Keratinocyte (primary cell): ENCODE results near the gene EBLN2. TPM values are rescaled to one million over a fixed set of nuclear protein-coding genes. Genes with fewer than 3 reads are reported as not detected.

ENCODE experiments used
- DNase-seq: peaks from one replicate; pipeline ENCODE4 v3.0.0-alpha.2; 2011; ENCODE audit warnings: low read depth, missing footprints, low spot score
- FAIRE-seq: peaks from 2 replicates; lab custom pipeline; 2011; peaks lifted over from hg19 to GRCh38; lab: Jason Lieb, UNC
- H2AFZ ChIP-seq: 2 replicates; pipeline ENCODE4 v1.6.0; 2012; ENCODE audit warnings: low read length, control low read depth, inconsistent platforms; ENCODE audit not compliant: control insufficient read depth
- H3K27ac ChIP-seq: 2 replicates; pipeline ENCODE4 v1.5.1; 2011; ENCODE audit warnings: low read length; ENCODE audit not compliant: control insufficient read depth, insufficient read depth
- H3K27me3 ChIP-seq: 3 replicates; pipeline ENCODE4 v1.6.0; 2011; ENCODE audit warnings: low read length; ENCODE audit not compliant: control insufficient read depth, insufficient read depth; ENCODE audit errors: extremely low read depth
- H3K36me3 ChIP-seq, 2 experiments: 2 replicates in 1 of 2; 3 replicates in 1 of 2; pipeline ENCODE4 v1.5.1; 2011; ENCODE audit warnings: low read length in 2 of 2, mild to moderate bottlenecking in 1 of 2; ENCODE audit not compliant: control insufficient read depth in 2 of 2, insufficient read depth in 2 of 2; ENCODE audit errors: extremely low read depth in 1 of 2
- H3K4me1 ChIP-seq: 3 replicates; pipeline ENCODE4 v1.5.1; 2011; ENCODE audit warnings: low read length; ENCODE audit not compliant: control insufficient read depth, insufficient read depth; ENCODE audit errors: extremely low read depth
- H3K4me2 ChIP-seq: 3 replicates; pipeline ENCODE4 v1.6.0; 2011; ENCODE audit warnings: low read depth, low read length; ENCODE audit not compliant: control insufficient read depth, insufficient read depth; ENCODE audit errors: extremely low read depth
- H3K4me3 ChIP-seq, 3 experiments: fragments of 200-600 bp in 1 of 3; sonication (generic) in 1 of 3; 2 replicates in 2 of 3; 3 replicates in 1 of 3; pipeline ENCODE4 v1.5.1; 2011 to 2016; ENCODE audit warnings: low read length in 3 of 3, mild to moderate bottlenecking in 3 of 3, control low read depth in 2 of 3, inconsistent platforms in 1 of 3, low read depth in 1 of 3, mixed read lengths in 1 of 3, mixed run types in 1 of 3, moderate library complexity in 1 of 3; ENCODE audit not compliant: control insufficient read depth in 2 of 3, insufficient read depth in 2 of 3; ENCODE audit errors: extremely low read depth in 1 of 3
- H3K79me2 ChIP-seq: 2 replicates; pipeline ENCODE4 v1.6.0; 2012; ENCODE audit warnings: low read length; ENCODE audit not compliant: control insufficient read depth, insufficient read depth
- H3K9ac ChIP-seq: 3 replicates; pipeline ENCODE4 v1.6.0; 2011; ENCODE audit warnings: low read length; ENCODE audit not compliant: control insufficient read depth, insufficient read depth; ENCODE audit errors: extremely low read depth
- H3K9me1 ChIP-seq: 3 replicates; pipeline ENCODE4 v1.6.0; 2011; ENCODE audit warnings: low read length; ENCODE audit not compliant: control insufficient read depth, insufficient read depth; ENCODE audit errors: extremely low read depth
- H3K9me3 ChIP-seq: 2 replicates; pipeline ENCODE4 v1.5.1; 2012; ENCODE audit warnings: low read depth, low read length; ENCODE audit not compliant: control insufficient read depth
- H4K20me1 ChIP-seq: 3 replicates; pipeline ENCODE4 v1.6.0; 2011; ENCODE audit warnings: low read length; ENCODE audit not compliant: control insufficient read depth, insufficient read depth; ENCODE audit errors: extremely low read depth
- EZH2 ChIP-seq: IDR thresholded peaks from one replicate; pipeline ENCODE4 v1.6.1; 2012; ENCODE audit warnings: inconsistent platforms, mild to moderate bottlenecking, low read length, moderate library complexity
- dilution Hi-C: fragments of 300-500 bp; cut with MboI; formaldehyde crosslinking; loops from one replicate; pipeline ENCODE4 v1.7.0; 2020; ENCODE audit warnings: low sequenced_read_pairs; ENCODE audit not compliant: extremely low pct_ligation_motif_present
- polyA plus RNA-seq, 5 experiments: library from polyadenylated mRNA; depleted of rRNA in 3 of 5; stranded (reverse) in 3 of 5; stranded (forward) in 1 of 5; unstranded in 1 of 5; fragments of >200 nt; gene quantifications; 1 replicate in 1 of 5; 2 replicates in 3 of 5; 3 replicates in 1 of 5; pipeline versions ENCODE4 v1.2.1 to v1.2.3, GENCODE V29; 2011 to 2012; ENCODE audit warnings: missing spikeins in 2 of 5, low read depth in 1 of 5, low replicate concordance in 1 of 5
- TF ChIP-seq, protein P1 (sequence below), 3 experiments: IDR thresholded peaks in 1 of 3; conservative IDR thresholded peaks in 1 of 3; optimal IDR thresholded peaks in 1 of 3; 2 replicates in 2 of 3; 3 replicates in 1 of 3; pipeline versions ENCODE3 to v1.5.1; 2011; ENCODE audit warnings: low read length in 3 of 3, mild to moderate bottlenecking in 3 of 3, moderate library complexity in 2 of 3, control low read depth in 1 of 3, inconsistent platforms in 1 of 3; ENCODE audit not compliant: insufficient read depth in 2 of 3; ENCODE audit errors: extremely low read depth in 1 of 3

The EBLN2 gene
- polyA plus RNA-seq, 1 donor (not counting 4 experiments of a cell fraction or from before 2014, with no cell fraction given) = 4.0 TPM

DNA sequence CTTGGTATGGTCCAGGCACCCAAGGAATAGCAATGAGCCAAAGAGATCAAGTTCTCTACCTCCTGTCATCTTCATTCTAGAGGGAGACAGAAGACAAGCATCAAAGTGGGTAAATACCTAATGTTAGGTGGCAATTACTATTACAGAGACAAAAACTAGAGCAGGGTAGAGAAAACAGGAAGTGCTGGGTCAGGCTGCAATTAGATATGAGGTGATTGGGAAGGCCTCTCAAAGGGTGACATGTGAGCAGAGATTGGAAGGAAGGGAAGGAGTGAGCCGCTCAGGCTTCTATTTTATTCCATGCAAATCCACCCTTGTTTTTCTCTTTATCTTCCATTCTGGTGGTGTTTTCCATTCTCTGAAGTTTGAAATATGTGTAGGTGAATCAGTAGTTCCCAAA is 37.4 kb downstream of the EBLN2 start:
- Histone ChIP-seq H4K20me1 (no peaks in the 10 kb centered on the region), H3K9ac (no peak overlapping the region), H2AFZ (no peak overlapping the region), H3K79me2 (no peaks in the 10 kb centered on the region), H3K4me3 (no peak overlapping the region), H3K9me1 (no peaks in the 10 kb centered on the region), H3K27me3 (no peaks in the 10 kb centered on the region), H3K4me1 (peaks cover 4% of the 10 kb centered on the region), H3K9me3 (no peaks in the 10 kb centered on the region), H3K27ac (no peak overlapping the region), H3K36me3 (no peaks in the 10 kb centered on the region), H3K4me2 (no peak overlapping the region)
- FAIRE-seq (no peak), DNase-seq (no peak)
- dilution Hi-C loops = no loop called here
- TF ChIP-seq, protein P1, sequence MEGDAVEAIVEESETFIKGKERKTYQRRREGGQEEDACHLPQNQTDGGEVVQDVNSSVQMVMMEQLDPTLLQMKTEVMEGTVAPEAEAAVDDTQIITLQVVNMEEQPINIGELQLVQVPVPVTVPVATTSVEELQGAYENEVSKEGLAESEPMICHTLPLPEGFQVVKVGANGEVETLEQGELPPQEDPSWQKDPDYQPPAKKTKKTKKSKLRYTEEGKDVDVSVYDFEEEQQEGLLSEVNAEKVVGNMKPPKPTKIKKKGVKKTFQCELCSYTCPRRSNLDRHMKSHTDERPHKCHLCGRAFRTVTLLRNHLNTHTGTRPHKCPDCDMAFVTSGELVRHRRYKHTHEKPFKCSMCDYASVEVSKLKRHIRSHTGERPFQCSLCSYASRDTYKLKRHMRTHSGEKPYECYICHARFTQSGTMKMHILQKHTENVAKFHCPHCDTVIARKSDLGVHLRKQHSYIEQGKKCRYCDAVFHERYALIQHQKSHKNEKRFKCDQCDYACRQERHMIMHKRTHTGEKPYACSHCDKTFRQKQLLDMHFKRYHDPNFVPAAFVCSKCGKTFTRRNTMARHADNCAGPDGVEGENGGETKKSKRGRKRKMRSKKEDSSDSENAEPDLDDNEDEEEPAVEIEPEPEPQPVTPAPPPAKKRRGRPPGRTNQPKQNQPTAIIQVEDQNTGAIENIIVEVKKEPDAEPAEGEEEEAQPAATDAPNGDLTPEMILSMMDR (optimal IDR thresholded peaks at IDR 0.05 in 1 of 3, IDR thresholded peaks at IDR 0.05 in 1 of 3, conservative IDR thresholded peaks at IDR 0.05 in 1 of 3; ENCODE audit: extremely low read depth in 1 of 3, insufficient read depth in 2 of 3, low read length in 3 of 3) = no peak

DNA sequence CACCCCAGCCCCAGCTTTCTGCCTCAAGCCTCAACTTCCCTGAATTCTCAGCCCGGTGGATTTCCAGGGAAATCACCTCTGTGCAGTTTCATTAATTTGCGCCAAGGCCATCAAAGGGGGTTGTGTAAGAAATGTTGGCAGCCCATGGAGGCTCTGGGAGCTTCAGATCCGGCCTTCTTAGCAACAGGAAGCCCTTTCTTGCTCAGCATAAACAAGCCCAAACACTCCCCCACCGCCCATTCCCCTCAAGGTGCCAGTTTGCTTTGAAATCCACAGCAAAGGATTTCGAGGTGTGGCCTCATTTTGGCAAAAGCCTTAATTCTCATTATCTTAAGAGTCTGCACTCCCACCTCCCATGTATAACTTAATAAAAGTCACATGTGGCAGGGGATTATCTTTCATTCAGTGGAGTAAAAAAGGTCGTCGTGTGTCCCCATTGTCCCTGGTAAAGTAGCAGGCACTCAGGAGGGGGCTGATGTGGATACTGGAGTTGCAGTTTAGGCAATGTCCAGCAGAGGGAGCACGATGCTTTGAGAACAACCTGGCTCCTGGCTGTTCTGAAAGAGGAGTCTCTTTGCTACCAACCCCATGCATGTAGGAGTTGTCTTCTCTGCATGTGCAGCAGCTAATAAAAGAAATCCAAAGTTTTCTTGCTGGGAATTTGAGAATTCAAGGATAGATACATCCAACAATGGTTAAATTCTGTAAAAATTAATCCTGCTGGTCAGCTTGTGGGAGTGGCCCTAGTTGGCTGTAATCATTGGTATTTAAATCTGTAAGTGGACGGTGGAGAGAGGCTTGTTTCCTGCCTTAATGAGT is 39.5 kb downstream of the EBLN2 start:
- H3K36me3 ChIP-seq = no peaks in the 10 kb centered on the region
- no peak overlapping the region for H2AFZ ChIP-seq
- H3K9ac ChIP-seq = no peak overlapping the region
- no peak for TF ChIP-seq EZH2
- TF ChIP-seq, protein P1 (optimal IDR thresholded peaks at IDR 0.05 in 1 of 3, IDR thresholded peaks at IDR 0.05 in 1 of 3, conservative IDR thresholded peaks at IDR 0.05 in 1 of 3; ENCODE audit: extremely low read depth in 1 of 3, insufficient read depth in 2 of 3, low read length in 3 of 3) = peak; percentile 89 to 98 (median 93)
- no peaks in the 10 kb centered on the region for H3K79me2 ChIP-seq
- no peaks in the 10 kb centered on the region for H4K20me1 ChIP-seq
- no peaks in the 10 kb centered on the region for H3K9me1 ChIP-seq
- no peak overlapping the region for H3K4me2 ChIP-seq
- no peaks in the 10 kb centered on the region for H3K27me3 ChIP-seq
- H3K4me3 ChIP-seq = no peak overlapping the region
- DNase-seq = peak; percentile 42
- FAIRE-seq = peak; percentile 85
- no peaks in the 10 kb centered on the region for H3K4me1 ChIP-seq
- H3K27ac ChIP-seq = no peak overlapping the region
- H3K9me3 ChIP-seq = no peaks in the 10 kb centered on the region
- dilution Hi-C loops = no loop called here
